Cardiac muscle cell (in vitro differentiated cells and primary cell): ENCODE measurements around the gene RPL36. TPM values are rescaled to one million over a fixed set of nuclear protein-coding genes. Genes with fewer than 3 reads are reported as not detected.
"Not testable (repeated sequence)": the region's sequence is repeated elsewhere in the genome, so short reads cannot be mapped to it uniquely, and the experiment has no call there.

Experiments
- DNase-seq, 2 donors: peaks; one replicate each; pipeline versions ENCODE4 v3.0.0 to v3.0.0-alpha.2; 2010 to 2017; ENCODE audit warnings: low read depth in 1 of 2, low spot score in 1 of 2
- H3K27ac ChIP-seq: fragments of 200-600 bp; sonication (generic); 2 replicates; pipeline ENCODE4 v1.5.1; 2016
- H3K27me3 ChIP-seq: fragments of 200-600 bp; sonication (generic); 2 replicates; pipeline ENCODE4 v1.6.0; 2016; ENCODE audit warnings: control low read depth
- H3K36me3 ChIP-seq: fragments of 200-600 bp; sonication (generic); 2 replicates; pipeline ENCODE4 v1.5.1; 2016; ENCODE audit warnings: control low read depth
- H3K4me1 ChIP-seq: fragments of 200-600 bp; sonication (generic); 2 replicates; pipeline ENCODE4 v1.8.1; 2017; ENCODE audit warnings: low read depth, mild to moderate bottlenecking, mixed run types
- H3K4me3 ChIP-seq: fragments of 200-600 bp; sonication (generic); 2 replicates; pipeline ENCODE4 v1.5.1; 2016; ENCODE audit warnings: mild to moderate bottlenecking
- H3K9me3 ChIP-seq: fragments of 200-600 bp; sonication (generic); 2 replicates; pipeline ENCODE4 v1.5.1; 2017; ENCODE audit warnings: low read depth, mild to moderate bottlenecking, control low read depth
- CTCF ChIP-seq: IDR thresholded peaks from 2 replicates; pipeline ENCODE4 v1.5.1; 2012; ENCODE audit warnings: low read depth, mild to moderate bottlenecking, low read length
- polyA plus RNA-seq: library from polyadenylated mRNA; unstranded; fragments of >200 nt; fragmentation: Nextera tagmentation; extraction: Ambion mirVana; gene quantifications from 2 replicates; pipeline ENCODE4 v1.2.1, GENCODE V29; 2016
- total RNA-seq: library from RNA; depleted of rRNA; stranded (reverse); fragments of >200 nt; gene quantifications from 2 replicates; pipeline ENCODE4 v1.2.3, GENCODE V29; 2016

RPL36 gene
- total and polyA plus RNA-seq, 2 experiments from 2014 or later = 829 to 982 TPM

- H3K27me3 ChIP-seq = no peaks in the 10 kb centered on the region
- H3K4me3 ChIP-seq = no peak overlapping the region
- peak overlapping the region; percentile 80 for H3K27ac ChIP-seq
- DNase-seq = no peak
- no peak for TF ChIP-seq CTCF
- no peaks in the 10 kb centered on the region for H3K9me3 ChIP-seq
- H3K4me1 ChIP-seq = no peaks in the 10 kb centered on the region
- peaks cover 34% of the 10 kb centered on the region for H3K36me3 ChIP-seq
Observed at GRCh38 chr19:5698635-5699422, 8.7 kb downstream of the RPL36 start.

DNA sequence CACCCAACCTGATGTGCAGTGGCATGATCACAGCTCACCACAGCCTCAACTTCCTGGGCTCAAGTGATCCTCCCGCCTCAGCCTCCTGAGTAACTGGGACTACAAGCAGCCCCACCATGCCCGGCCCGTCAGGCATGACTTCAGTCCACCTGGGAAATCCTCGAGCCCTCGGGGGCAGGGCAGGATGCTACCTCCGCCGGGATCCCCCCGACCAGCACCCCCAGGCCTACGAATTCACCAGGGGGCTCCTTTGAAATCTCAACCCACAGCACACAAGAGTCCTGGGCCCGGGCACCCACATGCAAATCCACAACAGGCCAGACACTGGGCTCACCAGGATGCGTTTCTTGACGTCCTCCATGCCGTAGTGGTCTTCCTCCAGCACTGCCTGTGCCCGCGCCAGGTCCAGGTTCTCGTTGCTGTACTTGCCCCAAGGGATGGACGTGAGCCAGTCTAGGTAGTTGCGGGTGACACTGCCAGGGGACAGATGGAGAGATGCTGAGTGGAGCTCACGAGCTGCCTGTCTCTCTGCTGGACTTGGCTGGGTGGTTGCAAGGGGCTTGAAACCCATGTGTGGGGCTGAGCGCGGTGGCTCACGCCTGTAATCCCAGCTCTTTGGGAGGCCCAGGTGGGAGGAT is 10.5 kb downstream of the RPL36 start:
- H3K27me3 ChIP-seq = no peaks in the 10 kb centered on the region
- peaks cover 38% of the 10 kb centered on the region for H3K36me3 ChIP-seq
- H3K27ac ChIP-seq = no peak overlapping the region
- no peak for DNase-seq
- no peak overlapping the region for H3K4me3 ChIP-seq
- TF ChIP-seq CTCF = no peak
- H3K4me1 ChIP-seq = no peaks in the 10 kb centered on the region
- no peaks in the 10 kb centered on the region for H3K9me3 ChIP-seq

GRCh38 chr19:5702053-5702410 is 11.9 kb downstream of the RPL36 start:
- DNase-seq, H3K27me3 ChIP-seq, H3K27ac ChIP-seq, H3K9me3 ChIP-seq, H3K4me3 ChIP-seq, H3K4me1 ChIP-seq: not testable (repeated sequence)
- peaks cover 43% of the 10 kb centered on the region for H3K36me3 ChIP-seq

DNA sequence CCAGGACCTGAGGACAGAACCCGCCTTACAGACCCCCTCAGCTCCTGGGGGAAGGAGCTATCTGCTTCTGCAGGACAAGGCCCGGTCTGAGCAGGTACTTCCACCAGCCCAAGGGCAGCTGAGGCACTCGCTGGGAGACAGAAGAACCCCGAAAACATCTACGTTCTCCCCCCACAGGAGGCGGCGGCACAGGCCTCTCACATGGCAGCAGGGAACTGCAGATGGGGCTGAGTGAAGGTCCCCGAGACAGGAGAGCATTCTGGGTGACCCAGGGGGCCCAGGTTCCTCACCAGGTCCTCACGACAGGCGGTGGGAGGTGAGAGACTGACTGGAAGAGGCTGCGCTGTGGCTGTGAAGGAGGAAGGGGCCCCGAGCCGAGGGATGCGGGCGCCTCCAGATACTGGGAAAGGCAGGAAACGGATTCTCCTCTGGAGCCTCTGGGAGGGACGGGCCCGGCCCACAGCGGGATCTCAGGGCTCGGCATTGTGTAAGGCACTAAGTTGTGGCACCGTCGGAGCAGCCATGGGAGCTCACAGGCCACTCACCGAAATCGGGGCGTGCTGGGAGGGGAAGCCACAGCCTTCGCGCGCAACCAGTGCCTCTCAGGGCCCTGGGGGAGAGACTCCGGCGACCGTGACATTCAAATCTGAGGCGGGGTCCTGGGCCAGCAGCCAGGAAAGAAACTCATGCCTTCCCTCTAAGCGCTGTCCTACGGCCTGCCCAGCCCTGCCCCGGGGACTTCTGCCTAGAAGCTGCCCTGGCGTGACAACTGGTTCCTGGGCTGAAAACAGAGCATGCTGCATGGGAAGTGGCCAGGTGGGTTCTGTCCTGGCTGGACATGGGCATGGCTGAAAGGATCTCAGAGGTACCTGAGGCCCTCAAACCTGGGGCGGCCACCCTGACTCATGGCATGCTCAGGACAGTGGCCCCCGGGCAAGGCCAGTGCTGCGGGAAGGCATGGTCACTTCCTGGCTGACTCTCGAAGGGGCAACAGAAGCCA is 14.0 kb downstream of the RPL36 start:
- Histone ChIP-seq H3K4me1 (no peaks in the 10 kb centered on the region), H3K9me3 (no peaks in the 10 kb centered on the region), H3K27me3 (no peaks in the 10 kb centered on the region), H3K4me3 (no peak overlapping the region), H3K27ac (no peak overlapping the region), H3K36me3 (peaks cover 36% of the 10 kb centered on the region)
- DNase-seq = no peak
- no peak for TF ChIP-seq CTCF

DNA sequence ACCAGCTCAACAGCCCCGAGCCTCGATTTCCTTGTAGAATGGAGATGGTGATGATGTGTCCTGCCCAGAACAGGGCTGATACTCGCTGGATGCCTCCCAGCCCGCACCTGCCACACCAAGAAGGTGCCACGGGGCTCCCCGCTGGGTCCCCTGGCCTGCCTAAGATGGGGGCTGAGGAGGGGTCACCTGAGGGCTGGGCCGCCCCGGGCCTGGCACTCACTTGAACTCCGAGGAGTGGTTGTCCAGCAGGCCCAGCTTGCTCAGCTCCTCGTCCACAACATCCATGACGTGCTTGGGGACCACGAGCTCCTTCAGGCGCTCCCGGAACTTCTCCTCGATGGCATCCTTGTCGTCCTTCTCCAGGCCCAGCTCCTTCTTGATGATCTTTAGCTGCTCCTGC is 15.5 kb downstream of the RPL36 start:
- no peak for TF ChIP-seq CTCF
- Histone ChIP-seq H3K36me3 (peaks cover 31% of the 10 kb centered on the region), H3K27ac (no peak overlapping the region), H3K4me3 (no peak overlapping the region), H3K27me3 (no peaks in the 10 kb centered on the region), H3K4me1 (no peaks in the 10 kb centered on the region), H3K9me3 (no peaks in the 10 kb centered on the region)
- no peak for DNase-seq
